Endothelial cell of umbilical vein (primary cell): ENCODE data around the gene CYP2A7. TPM values are rescaled to one million over a fixed set of nuclear protein-coding genes. Genes with fewer than 3 reads are reported as not detected.

Experiments
- BruUV-seq: library from RNA; stranded (reverse); fragments of 400-500 nt; replicated peaks from 2 replicates; lab custom pipeline; 2021; lab: Mats Ljungman, UMichigan
- CTCF ChIA-PET: fragments of 300-600, 350-600 bp; sonication (Branson Sonifier 250); formaldehyde crosslinking; loops from one replicate; lab custom pipeline; 2021; ENCODE audit warnings: antibody characterized with exemption, inconsistent platforms; lab: Charles Lee
- POLR2A ChIA-PET: fragments of 300-600, 350-600 bp; sonication (Branson Sonifier 250); formaldehyde crosslinking; loops from one replicate; lab custom pipeline; 2021; ENCODE audit warnings: antibody characterized with exemption, inconsistent platforms; lab: Charles Lee
- DNase-seq: peaks from one replicate; pipeline ENCODE4 v3.0.0-alpha.2; 2011; ENCODE audit warnings: low read depth, low spot score
- FAIRE-seq: peaks from 2 replicates; lab custom pipeline; 2011; peaks lifted over from hg19 to GRCh38; lab: Jason Lieb, UNC
- H2AFZ ChIP-seq: 2 replicates; pipeline ENCODE4 v1.6.0; 2012; ENCODE audit warnings: low read depth, low read length, control low read depth, inconsistent platforms
- H3K27ac ChIP-seq: 2 replicates; pipeline ENCODE4 v1.5.1; 2011; ENCODE audit warnings: low read depth, mild to moderate bottlenecking, control low read depth, low read length, moderate library complexity; ENCODE audit not compliant: insufficient read depth
- H3K27me3 ChIP-seq, 2 experiments: 2 replicates each; pipeline versions ENCODE4 v1.6.0 to v1.6.1; 2011; ENCODE audit warnings: low read length in 2 of 2, mixed read lengths in 1 of 2; ENCODE audit not compliant: control insufficient read depth in 2 of 2, insufficient read depth in 2 of 2
- H3K36me3 ChIP-seq, 2 experiments: 2 replicates in 1 of 2; 3 replicates in 1 of 2; pipeline ENCODE4 v1.5.1; 2011; ENCODE audit warnings: low read length in 2 of 2, mild to moderate bottlenecking in 1 of 2, moderate library complexity in 1 of 2; ENCODE audit not compliant: control insufficient read depth in 2 of 2, insufficient read depth in 2 of 2; ENCODE audit errors: extremely low read depth in 1 of 2
- H3K4me1 ChIP-seq: 3 replicates; pipeline ENCODE4 v1.5.1; 2011; ENCODE audit warnings: mild to moderate bottlenecking, low read length; ENCODE audit not compliant: control insufficient read depth, insufficient read depth; ENCODE audit errors: extremely low read depth
- H3K4me2 ChIP-seq: 2 replicates; pipeline ENCODE4 v1.6.1; 2011; ENCODE audit warnings: low read length, control low read depth, mixed read lengths; ENCODE audit not compliant: insufficient read depth
- H3K4me3 ChIP-seq, 3 experiments: fragments of 200-600 bp in 1 of 3; sonication (generic), shearing (Covaris generic) in 1 of 3; replicated peaks in 1 of 3; 2 replicates each; pipeline ENCODE4 v1.5.1; 2011 to 2016; ENCODE audit warnings: control low read depth in 3 of 3, low read length in 3 of 3, mild to moderate bottlenecking in 2 of 3, inconsistent platforms in 1 of 3, low read depth in 1 of 3, moderate library complexity in 1 of 3; ENCODE audit not compliant: insufficient read depth in 1 of 3
- H3K79me2 ChIP-seq: 2 replicates; pipeline ENCODE4 v1.6.0; 2012; ENCODE audit warnings: low read length, inconsistent platforms; ENCODE audit not compliant: control insufficient read depth, insufficient read depth
- H3K9ac ChIP-seq: replicated peaks from 2 replicates; pipeline ENCODE3; 2011; ENCODE audit warnings: low read length, control low read depth; ENCODE audit not compliant: insufficient read depth; ENCODE audit errors: extremely low read depth
- H3K9me1 ChIP-seq: replicated peaks from 3 replicates; pipeline ENCODE4 v1.6.0; 2011; ENCODE audit warnings: mild to moderate bottlenecking, low read length; ENCODE audit not compliant: control insufficient read depth, insufficient read depth; ENCODE audit errors: extremely low read depth
- H3K9me3 ChIP-seq: replicated peaks from 2 replicates; pipeline ENCODE4 v1.5.1; 2012; ENCODE audit warnings: low read length, inconsistent platforms; ENCODE audit not compliant: control insufficient read depth, insufficient read depth
- H4K20me1 ChIP-seq: replicated peaks from 2 replicates; pipeline ENCODE3; 2011; ENCODE audit warnings: mild to moderate bottlenecking, low read length; ENCODE audit not compliant: control insufficient read depth, insufficient read depth; ENCODE audit errors: extremely low read depth
- CTCF ChIP-seq, 2 donors: IDR thresholded peaks; 1 replicate in 1 of 2; 2 replicates in 1 of 2; pipeline ENCODE4 v1.5.1; 2011; ENCODE audit warnings: low read length in 2 of 2, mild to moderate bottlenecking in 2 of 2, moderate library complexity in 2 of 2, control low read depth in 1 of 2, inconsistent platforms in 1 of 2, low read depth in 1 of 2; ENCODE audit not compliant: insufficient read depth in 1 of 2; ENCODE audit errors: extremely low read depth in 1 of 2
- EZH2 ChIP-seq: IDR thresholded peaks from 2 replicates; pipeline ENCODE4 v1.6.1; 2012; ENCODE audit warnings: borderline replicate concordance, low read depth, mild to moderate bottlenecking, moderate library complexity, low read length, inconsistent platforms; ENCODE audit not compliant: severe bottlenecking
- FOS ChIP-seq: IDR thresholded peaks from 2 replicates; pipeline ENCODE4 v1.6.1; 2011; ENCODE audit warnings: mild to moderate bottlenecking, low read length, moderate library complexity, borderline replicate concordance; ENCODE audit not compliant: insufficient read depth
- GATA2 ChIP-seq: IDR thresholded peaks from 2 replicates; pipeline ENCODE4 v1.7.0; 2011; ENCODE audit warnings: low read depth, mild to moderate bottlenecking, moderate library complexity, mixed read lengths, low read length; ENCODE audit not compliant: insufficient read length, insufficient read depth
- JUN ChIP-seq: IDR thresholded peaks from 2 replicates; pipeline ENCODE4 v1.6.1; 2011; ENCODE audit warnings: borderline replicate concordance, low read depth; ENCODE audit not compliant: insufficient read length, insufficient read depth
- MYC ChIP-seq: IDR thresholded peaks from one replicate; pipeline ENCODE4 v1.6.1; 2011; ENCODE audit warnings: mild to moderate bottlenecking, low read depth, low read length
- POLR2A ChIP-seq: IDR thresholded peaks from 2 replicates; pipeline ENCODE4 v1.6.1; 2012; ENCODE audit warnings: low read depth, mild to moderate bottlenecking, control low read depth, low read length
- POLR2AphosphoS5 ChIP-seq: IDR thresholded peaks from 2 replicates; pipeline ENCODE4 v1.6.1; 2012; ENCODE audit warnings: low read depth, mild to moderate bottlenecking, control low read depth, low read length, moderate library complexity; ENCODE audit not compliant: insufficient read depth
- dilution Hi-C: fragments of 300-500 bp; cut with MboI; formaldehyde crosslinking; loops from one replicate; pipeline ENCODE4 v1.15.0; 2019; ENCODE audit warnings: low sequenced_read_pairs; ENCODE audit not compliant: extremely low pct_ligation_motif_present
- intact Hi-C: fragments of 100-400 bp; cut with micrococcal nuclease; formaldehyde crosslinking; loops from one replicate; pipeline ENCODE4 v1.10.0; 2022
- polyA plus RNA-seq, 4 experiments: library from polyadenylated mRNA; depleted of rRNA in 3 of 4; stranded (reverse) in 3 of 4; unstranded in 1 of 4; fragments of >200 nt; gene quantifications; 2 replicates each; pipeline versions ENCODE4 v1.2.1 to v1.2.3, GENCODE V29; 2011 to 2012; ENCODE audit warnings: missing spikeins in 1 of 4
- total RNA-seq: library from RNA; stranded (reverse); gene quantifications from 2 replicates; pipeline ENCODE4 v1.2.3, GENCODE V29; 2021
- TF ChIP-seq, protein P1 (sequence below): IDR thresholded peaks from 2 replicates; pipeline ENCODE4 v1.6.1; 2011; ENCODE audit not compliant: insufficient read depth, insufficient read length

Gene CYP2A7
- total and polyA plus RNA-seq, 2 donors (not counting 3 experiments of a cell fraction or from before 2014, with no cell fraction given), result not detected

DNA sequence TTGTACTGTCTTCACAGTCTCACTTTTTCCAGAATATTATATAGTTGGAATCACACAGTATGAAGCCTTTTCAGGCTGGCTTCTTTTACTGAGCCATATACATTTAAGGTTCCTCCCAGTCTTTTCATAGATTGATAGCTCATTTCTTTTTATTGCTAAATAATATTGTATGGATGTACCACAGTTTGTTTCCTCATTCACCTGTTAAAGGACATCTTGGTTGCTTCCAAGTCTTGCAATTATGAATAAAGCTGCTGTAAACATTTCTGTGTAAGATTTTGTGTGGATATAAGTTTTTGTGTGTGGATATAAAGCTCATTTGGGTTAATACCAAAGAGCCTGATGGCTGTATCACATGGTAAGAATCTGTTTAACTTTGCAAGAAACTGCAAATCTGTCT is 24.5 kb upstream of the CYP2A7 start:
- H3K9ac ChIP-seq, result no peak overlapping the region

More for the DNA sequence above, 24.5 kb upstream of the CYP2A7 start:
- H3K9me3 ChIP-seq, result no peaks in the 10 kb centered on the region
- no peak overlapping the region for H3K27ac ChIP-seq
- no peaks in the 10 kb centered on the region for H3K36me3 ChIP-seq
- H2AFZ ChIP-seq, result no peak overlapping the region
- dilution Hi-C loops, result no loop called here
- no peaks in the 10 kb centered on the region for H3K9me1 ChIP-seq
- intact Hi-C loops, result no loop called here
- H3K27me3 ChIP-seq, result peaks cover 0 to 14% of the 10 kb centered on the region in 2 experiments
- no peak overlapping the region for H3K4me2 ChIP-seq
- ChIA-PET CTCF (interaction anchor here (0.7 to 0.8 kb wide), 2 partner anchors 27 to 246 kb away, joined by 3 read pairs; no protein-coding TSS in a partner anchor), POLR2A (no interaction called here)
- FAIRE-seq (no peak), DNase-seq (no peak)
- no peaks in the 10 kb centered on the region for H3K79me2 ChIP-seq
- no peaks in the 10 kb centered on the region for H3K4me1 ChIP-seq
- no TSS peak for BruUV-seq
- TF ChIP-seq FOS, result no peak
- TF ChIP-seq EZH2, result no peak
- TF ChIP-seq, protein P1, sequence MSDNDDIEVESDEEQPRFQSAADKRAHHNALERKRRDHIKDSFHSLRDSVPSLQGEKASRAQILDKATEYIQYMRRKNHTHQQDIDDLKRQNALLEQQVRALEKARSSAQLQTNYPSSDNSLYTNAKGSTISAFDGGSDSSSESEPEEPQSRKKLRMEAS, result no peak
- TF ChIP-seq POLR2AphosphoS5, result no peak
- no peak for TF ChIP-seq POLR2A
- no peak for TF ChIP-seq JUN
- TF ChIP-seq MYC, result no peak
- TF ChIP-seq CTCF (IDR thresholded peaks at IDR 0.05; ENCODE audit: extremely low read depth in 1 of 2, insufficient read depth in 1 of 2, low read depth in 1 of 2, low read length in 2 of 2), result no peak
- TF ChIP-seq GATA2, result no peak
- H3K4me3 ChIP-seq, result no peak overlapping the region
- H4K20me1 ChIP-seq, result no peaks in the 10 kb centered on the region
